GM04504 (cell line): Measurements from ENCODE around the gene SLC22A23.
"Not testable (repeated sequence)": the region's sequence is repeated elsewhere in the genome, so short reads cannot be mapped to it uniquely, and the experiment has no call there.

Experiments used
- DNase-seq: peaks from one replicate; pipeline ENCODE4 v3.0.0-alpha.2; 2012; ENCODE audit warnings: low read depth

SLC22A23 gene

DNA sequence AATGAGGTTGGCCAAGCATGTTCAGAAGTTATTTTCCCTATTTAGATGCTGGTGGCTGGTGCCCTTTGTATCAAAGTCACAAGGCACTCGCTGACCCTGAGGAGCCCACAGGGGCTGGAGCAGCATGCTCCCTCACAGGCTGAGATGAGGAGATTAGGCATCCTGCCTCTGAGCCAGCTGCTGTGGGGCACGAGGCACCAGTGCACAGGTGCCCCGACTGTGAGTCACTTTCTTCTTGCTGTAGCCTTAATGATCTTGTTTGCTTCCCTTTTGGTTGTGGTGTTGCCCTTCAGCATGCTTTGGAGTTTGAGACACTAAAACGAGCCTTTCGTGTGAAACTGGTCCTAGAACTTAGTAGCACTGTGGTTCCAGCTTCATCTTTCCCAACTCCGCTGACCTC is 193.8 kb downstream of the SLC22A23 start:
- DNase-seq, result no peak

DNA sequence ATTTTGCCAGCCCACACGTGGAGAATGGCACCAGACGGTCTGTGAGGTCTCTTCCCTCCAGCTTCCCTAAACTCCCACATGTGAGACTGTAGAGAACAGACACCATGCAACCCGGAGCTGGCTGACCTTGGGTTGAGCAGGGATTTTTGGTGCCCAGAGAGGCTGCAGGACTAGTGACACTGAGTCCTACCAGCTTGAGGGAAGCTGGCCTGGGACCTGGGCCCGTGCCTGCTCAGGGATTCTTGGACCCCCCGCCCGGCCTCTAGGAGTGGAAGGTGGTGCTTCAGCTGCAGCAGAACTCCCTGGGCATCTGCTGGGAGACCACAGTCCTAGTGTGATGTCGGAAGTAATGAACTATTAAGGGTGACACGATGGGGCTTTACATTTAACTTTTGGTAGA is 194.9 kb downstream of the SLC22A23 start:
- DNase-seq, result no peak

DNA sequence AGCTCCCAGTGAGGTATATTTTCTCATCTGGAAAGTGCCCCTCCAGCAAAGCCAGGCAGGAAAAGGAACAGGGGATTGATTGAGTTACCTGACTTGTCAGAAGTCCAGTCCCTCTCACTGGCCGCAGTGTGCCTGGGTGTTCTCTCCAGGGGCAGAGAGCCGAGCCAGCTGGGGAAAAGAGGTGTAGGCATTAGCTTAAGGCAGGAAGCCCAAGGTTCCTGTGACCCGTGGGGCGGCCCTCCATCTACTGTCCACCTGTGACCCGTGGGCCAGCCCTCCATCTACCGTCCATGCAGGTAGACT is 195.4 kb downstream of the SLC22A23 start:
- DNase-seq, result no peak

DNA sequence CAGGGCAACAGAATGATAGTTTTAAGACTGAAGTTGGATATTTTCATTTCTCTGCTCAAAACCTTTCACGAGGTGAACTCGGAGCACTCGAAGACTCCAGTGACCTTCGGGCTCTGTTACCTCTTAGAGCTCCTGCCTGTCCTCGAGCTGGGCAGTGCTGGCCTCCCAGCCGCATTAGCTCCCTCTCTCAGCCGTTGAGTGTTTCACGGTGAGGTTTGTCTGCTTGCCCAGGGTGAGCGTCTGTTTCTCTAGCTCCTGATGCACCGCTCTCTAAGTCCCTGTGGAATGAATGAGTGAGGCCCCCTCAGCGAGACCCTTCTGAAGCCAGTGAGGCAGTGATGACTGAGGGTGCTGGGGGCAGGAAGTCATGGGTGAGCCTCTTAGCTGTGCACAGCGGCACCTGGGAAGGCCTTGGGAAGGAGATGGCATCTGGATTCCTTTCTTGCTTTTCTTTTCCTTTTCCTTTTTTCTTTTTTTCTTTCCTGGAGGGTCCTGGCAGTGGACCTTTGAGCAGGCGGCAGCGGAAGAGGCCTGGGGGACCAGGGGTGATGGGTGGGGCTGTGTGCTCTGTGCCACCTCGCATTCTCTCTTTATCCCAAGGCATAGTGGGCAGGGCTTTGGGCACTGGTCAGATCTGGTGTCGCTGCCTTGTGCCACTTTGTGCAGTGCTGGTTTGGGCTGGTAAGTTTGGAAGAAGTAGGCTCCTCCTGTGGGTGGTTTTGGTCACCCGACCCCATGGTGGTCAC is 195.9 kb downstream of the SLC22A23 start:
- no peak for DNase-seq

DNA sequence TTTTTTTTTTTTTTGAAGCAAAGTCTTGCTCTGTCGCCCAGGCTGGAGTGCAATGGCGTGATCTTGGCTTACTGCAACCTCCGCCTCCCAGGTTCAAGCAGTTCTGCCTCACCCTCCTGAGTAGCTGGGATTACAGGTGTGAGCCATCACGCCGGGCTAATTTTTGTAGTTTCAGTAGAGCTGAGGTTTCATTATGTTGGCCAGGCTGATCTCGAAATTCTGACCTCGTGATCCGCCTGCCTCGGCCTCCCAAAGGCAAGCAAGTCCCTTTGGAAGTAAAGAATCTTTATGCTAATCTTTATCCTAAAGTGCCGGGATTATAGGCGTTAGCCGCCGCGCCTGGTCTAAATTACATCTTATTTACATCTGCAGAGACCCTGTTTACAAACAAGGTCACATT is 196.6 kb downstream of the SLC22A23 start:
- DNase-seq, result no peak

DNA sequence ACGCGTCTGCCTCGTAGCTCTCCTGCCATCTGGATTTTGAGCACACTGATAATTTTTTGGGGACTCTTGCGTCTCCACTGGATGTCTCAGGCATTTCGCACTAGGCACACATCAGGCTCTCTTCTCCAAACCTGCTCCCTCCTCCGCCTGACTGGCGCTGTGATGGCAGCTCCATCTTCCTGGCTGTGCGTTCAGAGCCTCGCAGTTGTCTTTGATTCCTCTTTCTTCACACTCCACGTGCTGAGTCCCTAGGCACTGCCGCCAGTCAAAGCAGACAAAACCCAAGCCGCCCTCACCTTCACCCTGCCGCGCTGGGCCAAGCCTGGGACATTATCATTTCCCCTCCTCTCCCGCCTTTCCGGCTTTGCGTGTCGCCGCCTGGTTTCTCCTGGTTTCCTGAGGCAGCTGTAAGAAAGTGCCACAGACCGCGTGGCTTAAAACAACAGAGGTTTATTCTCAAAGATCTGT is 197.3 kb downstream of the SLC22A23 start:
- peak; percentile 9 for DNase-seq

DNA sequence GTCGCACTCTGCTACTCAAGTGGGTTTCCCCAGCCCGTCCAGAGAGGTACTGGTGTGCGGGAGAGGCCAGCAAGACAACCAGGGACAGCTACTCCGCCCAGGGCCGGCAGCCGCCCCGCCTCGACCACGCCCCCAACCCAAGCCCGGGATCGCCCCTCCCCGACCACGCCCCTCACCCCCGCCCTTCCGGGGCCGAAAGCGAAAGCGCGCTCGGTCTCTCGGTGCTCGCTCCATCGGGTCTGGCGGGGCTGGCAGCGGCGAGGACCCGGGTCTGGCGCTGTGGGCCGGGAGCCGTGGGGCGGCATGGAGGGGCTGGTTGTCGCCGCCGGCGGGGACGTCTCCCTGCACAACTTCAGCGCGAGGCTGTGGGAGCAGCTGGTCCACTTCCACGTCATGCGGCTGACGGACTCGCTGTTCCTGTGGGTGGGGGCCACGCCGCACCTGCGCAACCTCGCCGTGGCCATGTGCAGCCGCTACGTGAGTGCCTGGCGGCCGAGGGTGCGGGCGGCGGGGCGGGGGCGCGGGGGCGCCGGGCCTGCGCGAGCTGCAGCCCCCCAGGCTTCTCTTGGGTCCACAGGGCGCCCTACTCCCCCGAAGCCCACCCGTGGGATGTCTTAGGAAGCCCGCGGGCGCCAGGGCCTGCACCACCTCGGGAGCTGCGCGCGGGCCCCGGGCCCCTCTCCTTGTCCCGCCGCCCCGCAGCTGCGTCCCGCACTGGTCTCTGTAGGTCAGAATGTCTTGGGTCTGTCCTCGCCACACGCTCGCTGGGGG is 197.9 kb downstream of the SLC22A23 start, which contains the start of gene PSMG4:
TSS of gene PSMG4 (plus strand) at position 228 of the 771 bp plus-strand sequence. CDS start at position 304, 76 bp downstream.
- peak; percentile 78 for DNase-seq

DNA sequence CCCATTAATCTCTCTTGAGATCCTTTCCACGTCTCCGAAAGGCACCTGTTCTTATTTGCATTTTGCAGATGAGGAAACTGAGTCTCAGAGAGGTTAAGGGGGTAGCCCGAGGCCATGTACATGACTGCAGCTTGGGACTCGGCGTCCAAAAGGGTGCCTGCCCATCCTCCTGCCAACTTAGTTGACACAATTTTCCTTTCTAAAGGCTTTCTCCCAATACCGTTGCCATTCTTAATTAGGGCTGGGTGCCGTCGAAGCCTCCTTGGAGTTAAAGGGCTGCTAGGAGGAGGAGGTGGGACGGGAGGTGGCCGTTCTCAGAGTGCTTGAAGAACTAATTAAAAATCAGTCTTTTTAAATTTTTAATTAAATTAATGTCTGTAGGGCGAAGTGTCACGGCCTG is 198.6 kb downstream of the SLC22A23 start:
- DNase-seq, result no peak

DNA sequence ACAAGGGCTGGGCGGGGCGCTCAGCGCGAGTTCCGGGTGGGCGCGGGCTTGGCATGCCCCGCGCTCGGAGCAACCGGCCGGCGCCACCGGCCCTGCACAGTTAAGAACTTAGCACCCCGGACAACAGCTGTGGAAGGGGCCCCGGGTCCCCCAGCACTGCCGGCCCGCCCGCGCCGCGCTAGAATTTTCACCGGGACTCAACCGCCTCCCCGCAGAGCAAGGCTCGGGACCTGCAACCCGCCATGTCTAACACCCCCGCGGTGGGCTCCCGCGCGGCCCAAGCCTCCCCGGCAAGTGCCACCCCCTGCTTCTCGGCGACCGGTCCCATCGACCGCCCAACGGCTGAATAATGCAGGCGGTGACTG is 203.3 kb downstream of the SLC22A23 start:
- DNase-seq, result no peak

DNA sequence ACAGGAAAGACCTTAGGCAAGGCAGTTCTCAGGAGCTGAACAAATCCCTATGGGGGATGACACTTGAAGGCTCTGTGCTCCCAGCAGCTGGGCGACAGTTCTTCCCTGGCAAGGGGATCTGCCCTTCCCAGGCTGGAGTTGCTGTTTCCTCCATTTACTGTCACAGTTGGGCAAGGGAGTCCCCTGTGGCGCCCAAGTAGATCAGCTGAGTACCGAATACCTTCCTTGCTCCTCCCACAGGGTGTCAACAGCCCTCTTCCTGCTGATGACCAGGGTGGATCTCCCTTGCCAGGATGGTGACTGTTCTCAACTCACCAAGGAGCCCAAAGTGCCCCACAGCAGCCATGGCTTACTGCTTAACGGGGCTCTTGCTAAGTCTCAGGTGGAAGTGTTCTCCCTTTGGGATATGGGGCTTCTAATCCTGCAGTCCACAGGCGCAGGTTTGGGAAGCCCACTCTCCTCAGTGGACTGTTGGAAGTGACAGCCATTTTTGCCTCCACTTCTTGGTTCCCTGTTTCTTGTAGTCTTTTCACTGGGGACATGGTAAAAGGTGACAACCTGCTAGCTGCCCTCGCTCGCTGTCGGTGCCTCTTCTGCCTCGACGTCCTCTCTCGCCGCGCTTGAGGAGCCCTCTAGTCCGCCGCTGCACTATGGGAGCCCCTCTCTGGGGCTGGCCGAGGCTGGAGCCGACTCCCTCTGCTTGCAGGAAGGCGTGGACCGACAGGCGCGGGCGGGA is 203.8 kb downstream of the SLC22A23 start:
- DNase-seq, result no peak

DNA sequence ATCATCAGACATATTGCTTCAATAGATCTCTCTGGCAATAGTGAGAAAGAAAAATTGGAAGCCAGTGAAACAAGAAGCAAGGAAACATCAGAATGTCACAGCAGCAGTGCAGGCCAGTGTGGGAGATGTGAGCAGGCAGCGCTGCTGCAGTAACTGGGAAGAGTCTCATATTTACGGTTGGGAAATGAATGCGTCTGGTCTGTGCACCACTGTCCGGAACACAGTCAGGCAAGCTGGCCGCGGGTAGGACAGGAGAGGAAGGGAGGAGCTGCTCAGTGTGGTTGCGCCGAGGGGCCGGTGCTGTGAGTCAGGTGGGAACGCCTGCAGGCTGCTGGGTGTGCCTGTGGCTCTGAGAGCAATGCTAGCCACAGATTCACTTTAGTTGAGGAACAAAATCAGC is 204.5 kb downstream of the SLC22A23 start:
- no peak for DNase-seq

DNA sequence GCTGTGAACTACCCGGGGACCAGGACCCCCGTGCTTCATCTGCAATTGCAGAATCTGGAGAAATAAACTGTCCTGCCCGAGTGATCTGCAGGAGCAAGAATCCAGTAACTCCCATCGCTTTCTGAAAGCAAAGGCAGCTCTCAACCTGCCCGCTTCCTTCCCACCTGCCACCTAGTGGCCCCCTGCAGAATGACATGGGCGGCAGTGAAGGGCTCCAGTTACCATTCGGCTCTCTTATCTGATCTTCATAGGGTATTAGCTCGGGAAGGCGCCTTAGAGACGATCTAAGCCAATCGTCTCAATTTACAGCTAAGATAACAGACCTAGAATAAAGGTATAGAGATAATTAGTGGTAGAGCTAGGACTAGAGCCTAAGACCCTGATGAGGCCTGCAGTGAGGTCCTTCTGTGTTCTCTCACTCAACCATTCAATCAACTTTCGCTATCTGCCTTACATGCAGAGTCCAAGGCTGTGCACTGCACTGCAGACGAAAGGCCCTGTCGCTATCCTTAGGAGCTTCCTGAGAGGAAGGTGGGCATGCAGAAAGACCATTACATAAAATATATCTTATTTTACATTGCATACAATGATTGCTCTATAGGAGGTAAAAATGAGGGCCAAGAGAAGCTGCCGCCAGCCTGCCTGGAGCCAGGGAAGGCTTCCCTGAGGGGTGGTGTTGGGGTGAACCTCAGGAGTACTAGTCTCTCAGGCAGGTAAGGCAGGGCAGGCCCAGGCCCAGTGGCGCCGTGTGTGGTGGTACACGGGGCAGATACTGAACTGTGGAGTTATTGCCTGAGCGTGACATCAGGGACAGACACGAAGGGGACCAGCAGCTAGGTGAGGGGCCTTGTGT is 205.2 kb downstream of the SLC22A23 start:
- no peak for DNase-seq

DNA sequence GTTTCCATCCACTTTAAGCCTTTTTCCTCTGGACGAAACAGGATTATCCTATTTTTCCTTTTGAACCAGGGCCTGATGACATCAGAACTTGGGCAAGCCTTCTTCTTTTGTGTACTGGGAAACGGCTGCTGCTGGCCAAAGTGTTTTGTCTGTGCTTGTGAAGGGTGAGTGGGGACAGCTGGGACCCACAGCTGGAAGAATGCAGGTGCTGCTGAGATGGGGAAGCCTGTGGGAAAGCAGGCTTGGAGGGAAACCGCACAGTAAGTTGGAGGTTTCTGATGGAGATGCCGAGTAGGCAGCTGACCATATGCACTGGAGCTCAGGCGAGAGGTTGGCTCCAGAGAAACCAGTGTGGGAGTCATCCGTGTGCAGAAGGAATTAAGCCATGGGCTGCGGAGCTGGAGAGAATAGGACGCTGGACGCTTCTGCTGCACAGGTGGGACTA is 206.6 kb downstream of the SLC22A23 start:
- DNase-seq, result no peak

DNA sequence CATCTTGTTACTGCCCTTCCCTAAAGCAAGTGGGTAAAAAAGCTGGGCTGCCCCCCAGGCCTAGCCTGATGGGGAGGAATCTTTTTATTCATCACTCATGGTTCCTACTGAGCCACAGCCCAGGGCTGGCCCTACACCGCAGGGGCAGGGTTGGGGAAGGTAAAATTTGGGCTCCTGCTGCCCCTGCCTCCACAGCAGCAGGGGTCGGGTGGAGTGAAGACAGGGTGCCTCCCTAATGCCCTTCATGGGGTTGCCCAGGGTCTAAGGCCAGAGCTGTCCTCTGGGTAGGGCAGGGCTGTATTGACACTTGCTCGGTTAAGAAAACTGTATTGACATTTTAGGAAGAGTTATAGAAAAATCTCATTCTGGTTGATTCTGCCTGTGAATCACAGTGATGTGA is 207.0 kb downstream of the SLC22A23 start:
- no peak for DNase-seq

DNA sequence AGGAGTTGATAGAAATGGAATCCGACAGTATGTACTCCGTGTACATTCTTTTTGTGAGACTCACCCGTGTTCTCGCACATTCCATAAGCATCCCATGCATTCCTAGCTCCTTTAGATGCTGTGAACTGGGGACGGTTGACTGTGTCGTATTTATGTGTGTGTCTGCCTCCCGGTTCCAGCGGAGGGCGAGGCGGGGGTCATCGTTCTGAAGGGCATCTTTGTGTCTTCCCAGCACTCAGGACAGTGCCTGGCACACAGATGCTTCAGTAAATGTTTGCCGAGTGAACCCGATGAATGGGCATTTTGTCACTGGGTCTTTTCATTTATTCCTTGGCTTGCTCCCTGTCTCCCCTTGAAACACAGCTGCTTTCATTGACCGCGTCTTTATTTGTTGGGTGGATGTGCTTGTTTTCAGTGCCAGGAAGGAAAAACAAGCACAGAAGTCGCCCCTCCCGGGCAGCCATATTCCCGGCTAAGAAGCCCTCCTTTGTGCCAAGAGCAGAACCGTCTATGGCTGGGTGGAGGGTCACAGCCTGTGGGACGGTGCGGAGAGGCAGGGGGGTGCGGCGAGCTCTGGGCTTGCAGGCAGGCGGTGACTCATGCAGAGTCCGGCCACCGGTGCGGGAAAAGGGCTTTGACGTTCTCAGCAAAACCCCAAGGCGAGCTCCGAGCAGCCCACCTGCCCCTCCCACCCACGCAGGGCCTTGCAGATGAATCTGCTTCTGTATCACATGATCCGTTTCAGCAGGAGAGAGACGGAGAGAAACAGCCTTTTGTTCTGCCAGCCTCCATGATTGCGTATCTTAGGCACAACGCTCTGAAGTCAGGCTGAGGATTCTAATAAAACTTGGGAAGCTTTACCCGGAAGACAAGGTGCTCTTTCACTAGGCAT is 209.3 kb downstream of the SLC22A23 start:
- no peak for DNase-seq

DNA sequence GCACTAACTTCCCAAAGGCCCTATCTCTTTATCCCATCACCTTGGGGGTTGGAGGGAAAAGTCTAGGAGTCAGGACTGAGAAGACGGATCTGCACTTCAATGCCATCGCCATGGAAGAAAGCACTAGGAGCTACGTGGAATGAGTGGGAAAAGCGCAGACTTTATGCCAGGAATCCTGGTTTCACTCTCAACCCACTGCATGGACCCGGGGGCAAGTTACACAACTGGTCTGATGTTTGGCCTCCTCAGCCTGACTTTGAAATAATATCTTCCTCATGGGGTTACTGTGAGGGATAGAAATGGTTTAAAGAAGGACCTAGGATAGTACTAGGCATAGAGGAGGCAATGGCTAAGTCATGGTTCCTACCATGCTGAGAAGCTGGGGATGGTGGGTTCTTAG is 211.6 kb downstream of the SLC22A23 start:
- no peak for DNase-seq

DNA sequence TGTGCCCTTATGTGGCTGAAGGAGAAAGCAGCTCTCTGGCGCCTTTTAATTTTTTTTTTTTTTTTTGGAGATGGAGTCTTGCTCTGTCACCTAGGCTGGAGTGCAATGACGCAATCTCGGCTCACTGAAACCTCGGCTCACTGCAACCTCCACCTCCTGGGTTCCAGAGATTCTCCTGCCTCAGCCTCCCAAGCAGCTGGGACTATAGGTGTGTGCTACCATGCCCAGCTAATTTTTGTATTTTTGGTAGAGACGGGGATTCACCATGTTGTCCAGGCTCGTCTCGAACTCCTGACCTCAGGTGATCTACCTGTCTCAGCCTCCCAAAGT is 212.1 kb downstream of the SLC22A23 start:
- DNase-seq, result not testable (repeated sequence)

DNA sequence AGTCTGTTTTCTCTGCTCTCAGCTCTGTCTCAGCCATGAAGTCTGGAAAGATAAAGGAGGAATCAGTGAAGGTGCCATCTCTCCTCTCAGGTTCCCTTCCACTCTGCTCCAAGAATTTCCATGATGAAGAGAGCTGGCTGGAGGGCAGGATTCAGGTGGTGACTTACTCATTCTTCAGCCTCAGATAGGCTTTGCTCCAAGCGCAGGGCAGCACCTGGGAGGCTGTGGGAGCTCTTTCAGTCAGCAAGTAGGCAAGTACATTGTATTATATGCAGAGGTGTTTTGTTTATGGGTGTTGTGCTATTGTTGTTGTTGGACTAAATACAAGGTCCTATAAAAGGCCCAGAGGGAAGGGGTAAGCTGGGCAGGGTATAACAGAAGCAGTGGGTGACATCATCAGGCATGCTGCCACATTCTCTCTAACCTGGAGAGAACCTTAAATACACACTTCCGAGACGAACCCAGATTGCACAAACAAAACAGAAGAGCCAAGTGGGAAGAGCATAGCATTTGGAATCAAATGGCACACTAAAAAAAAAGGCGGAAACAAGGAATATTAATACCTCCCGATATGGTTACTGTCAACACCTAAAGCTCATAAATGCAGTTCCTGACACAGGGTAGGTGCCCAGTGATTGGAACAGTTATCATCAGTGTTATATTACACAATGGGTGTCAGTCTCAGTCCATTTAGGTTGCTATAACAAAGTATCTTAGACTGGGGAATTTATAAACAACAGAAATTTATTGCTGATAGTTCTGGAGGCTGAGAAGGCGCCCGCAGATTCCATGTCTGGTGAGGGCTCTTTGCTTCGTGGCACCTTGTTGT is 212.6 kb downstream of the SLC22A23 start:
- DNase-seq, result no peak

DNA sequence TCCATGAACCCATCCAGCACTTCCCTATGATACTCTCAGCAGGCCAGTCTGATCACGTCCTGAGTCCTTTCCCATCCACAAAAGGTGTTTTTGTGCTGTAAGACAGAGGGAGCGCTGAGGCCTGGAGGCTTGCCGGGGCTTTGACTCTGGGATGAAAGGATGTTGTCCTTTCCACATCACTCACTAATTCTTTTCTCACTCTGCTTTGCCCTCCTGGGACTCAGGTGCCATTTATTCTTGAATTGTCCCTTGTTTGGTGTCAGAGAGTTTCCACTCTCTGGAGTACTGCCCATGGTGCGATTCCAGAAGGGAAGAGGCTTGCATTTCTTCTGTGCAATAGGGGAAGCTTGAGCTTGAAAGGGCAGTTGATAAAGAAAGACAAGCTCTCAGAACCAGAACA is 214.1 kb downstream of the SLC22A23 start:
- no peak for DNase-seq

DNA sequence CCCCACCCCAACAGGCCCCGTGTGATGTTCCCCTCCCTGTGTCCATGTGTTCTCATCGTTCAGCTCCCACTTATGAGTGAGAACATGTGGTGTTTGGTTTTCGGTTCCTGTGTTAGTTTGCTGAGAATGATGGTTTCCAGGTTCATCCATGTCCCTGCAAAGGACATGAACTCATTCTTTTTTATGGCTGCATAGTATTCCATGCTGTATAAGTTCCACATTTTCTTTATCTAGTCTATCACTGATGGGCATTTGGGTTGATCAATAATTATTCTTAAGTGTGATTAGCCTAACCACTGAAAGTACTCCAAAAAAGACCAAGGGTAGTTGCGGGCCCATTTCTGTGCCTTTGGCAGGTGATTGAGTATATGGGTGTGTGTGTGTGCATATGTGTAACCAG is 215.1 kb downstream of the SLC22A23 start:
- DNase-seq, result not testable (repeated sequence)
